ENCODE results near the gene RUNX3.

The RUNX3 gene

GRCh38 chr1:24859063-24860010 lies 70.7 kb downstream of the RUNX3 start:
- DNase-seq = no peak

DNA sequence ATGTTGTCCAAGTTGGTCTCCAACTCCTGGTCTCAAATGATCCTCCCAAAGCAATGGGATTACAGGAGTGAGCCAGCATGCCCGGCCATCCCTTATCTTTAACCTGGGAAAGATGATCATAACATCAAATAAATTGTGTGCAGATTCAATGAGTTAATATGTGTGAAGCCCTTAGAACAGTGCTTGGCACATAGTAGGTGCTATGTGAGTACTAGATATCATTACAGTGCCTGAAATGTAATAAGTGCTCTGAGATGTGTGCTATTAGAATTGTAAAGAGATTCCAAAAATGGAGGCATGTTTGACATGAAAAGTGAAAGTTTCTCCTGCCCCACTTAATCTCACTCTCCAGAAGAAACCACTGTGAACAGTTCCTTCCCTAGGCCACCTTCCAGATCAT lies 71.8 kb downstream of the RUNX3 start:
- DNase-seq = no peak

DNA sequence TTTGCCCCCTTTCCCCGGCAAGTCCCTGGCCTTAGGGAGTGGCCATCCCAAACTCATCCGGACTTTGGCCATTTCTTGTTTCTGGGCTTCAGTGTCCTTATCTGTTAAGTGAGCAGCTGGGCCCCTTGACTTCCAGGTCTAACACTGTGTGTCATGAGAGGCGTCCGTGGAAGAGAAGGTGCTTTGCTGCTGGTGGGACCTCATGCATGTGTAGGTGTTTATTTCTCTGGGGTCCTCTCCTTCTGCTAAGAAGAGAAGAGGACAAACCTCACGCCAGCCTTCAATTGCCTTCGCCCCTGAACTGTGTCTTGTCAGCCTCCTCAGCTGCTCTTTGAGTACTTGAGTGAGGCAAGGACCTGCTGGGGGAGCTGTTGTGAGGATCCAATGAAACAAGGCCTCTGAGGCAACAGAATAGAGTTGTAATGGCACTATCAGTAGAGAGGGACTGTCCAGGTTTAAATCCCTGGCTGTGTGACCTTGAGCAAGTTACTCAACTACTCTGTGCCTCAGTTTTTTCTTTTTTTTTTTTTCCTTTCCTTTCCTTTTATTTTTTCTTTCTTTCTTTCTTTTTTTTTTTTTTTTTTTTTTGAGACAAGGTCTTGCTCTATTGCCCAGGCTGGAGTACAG lies 72.5 kb downstream of the RUNX3 start:
- no peak for DNase-seq

DNA sequence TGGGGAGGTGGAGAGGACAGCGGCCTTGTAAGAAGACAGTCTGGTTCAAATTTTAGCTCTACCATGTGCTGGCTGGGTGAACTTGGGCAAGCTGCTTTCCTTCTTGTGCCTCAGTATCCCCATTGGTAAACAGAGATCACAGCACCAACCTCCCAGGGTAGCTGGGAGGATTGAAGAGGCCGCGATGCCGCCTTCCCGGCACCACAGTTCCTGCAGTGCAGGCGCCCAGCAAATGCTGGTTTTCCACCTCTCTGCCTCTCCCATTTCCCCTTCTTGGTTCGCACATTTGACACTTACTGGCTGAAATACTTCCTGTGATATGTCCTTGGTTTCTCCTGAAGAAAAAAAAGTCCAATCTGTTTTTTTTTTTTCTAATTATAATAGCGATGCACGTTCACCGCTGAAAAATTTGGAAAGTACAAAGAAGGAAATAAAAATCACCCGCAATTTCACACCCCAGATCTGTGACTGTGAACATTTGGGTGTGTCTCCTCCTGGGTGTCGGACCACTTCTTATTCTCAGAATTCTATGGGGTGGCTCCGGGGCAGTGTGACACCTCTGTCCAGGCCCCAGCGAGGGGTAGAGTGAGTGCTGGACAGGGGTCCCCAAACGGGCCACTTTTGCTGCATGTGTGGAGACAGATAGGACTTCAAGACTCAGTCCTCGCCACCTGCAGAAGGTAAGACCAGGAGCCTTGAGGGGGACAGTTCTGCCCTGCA lies 73.1 kb downstream of the RUNX3 start:
- DNase-seq = no peak

- DNase-seq = no peak
Observed at GRCh38 chr1:24855474-24855873, 74.6 kb downstream of the RUNX3 start.

- DNase-seq = no peak
Observed at GRCh38 chr1:24853649-24854048, 76.4 kb downstream of the RUNX3 start.

GRCh38 chr1:24850328-24850920 lies 79.7 kb downstream of the RUNX3 start:
- no peak for DNase-seq

GRCh38 chr1:24849672-24850295 lies 80.3 kb downstream of the RUNX3 start:
- DNase-seq = no peak
